HEK293 (cell line): ENCODE results near the gene SLC6A9.

Source experiments
- EGR2 ChIP-seq: fragments of 450-650 bp; formaldehyde crosslinking; IDR thresholded peaks from 2 replicates; pipeline ENCODE4 v1.5.1; 2016; ENCODE audit warnings: low read depth, missing biosample characterization, missing genetic modification characterization
- IKZF3 ChIP-seq: fragments of 450-650 bp; IDR thresholded peaks from 2 replicates; pipeline ENCODE4 v1.5.0; 2018; ENCODE audit warnings: missing biosample characterization, mild to moderate bottlenecking, missing genetic modification characterization, moderate library complexity
- KLF10 ChIP-seq: fragments of 450-650 bp; IDR thresholded peaks from 2 replicates; pipeline ENCODE4 v1.5.1; 2018; ENCODE audit warnings: missing biosample characterization, mild to moderate bottlenecking, missing genetic modification characterization
- MYNN ChIP-seq: fragments of 450-650 bp; formaldehyde crosslinking; IDR thresholded peaks from 2 replicates; pipeline ENCODE4 v1.5.1; 2016; ENCODE audit warnings: missing biosample characterization, missing genetic modification characterization, borderline replicate concordance
- PRDM1 ChIP-seq: fragments of 450-650 bp; formaldehyde crosslinking; IDR thresholded peaks from 2 replicates; pipeline ENCODE4; 2016; ENCODE audit warnings: missing biosample characterization, missing genetic modification characterization
- PRDM4 ChIP-seq: fragments of 450-650 bp; formaldehyde crosslinking; IDR thresholded peaks from 2 replicates; pipeline ENCODE4 v1.5.1; 2017; ENCODE audit warnings: missing biosample characterization, missing genetic modification characterization
- SETDB1 ChIP-seq: IDR thresholded peaks from one replicate; pipeline ENCODE4 v1.6.1; 2017; ENCODE audit warnings: mild to moderate bottlenecking, low read length, moderate library complexity, mixed read lengths; ENCODE audit not compliant: insufficient read length
- WT1 ChIP-seq: fragments of 450-650 bp; formaldehyde crosslinking; IDR thresholded peaks from 2 replicates; pipeline ENCODE4 v1.5.1; 2016; ENCODE audit warnings: missing biosample characterization, missing genetic modification characterization
- YY1 ChIP-seq: fragments of 450-650 bp; formaldehyde crosslinking; IDR thresholded peaks from 2 replicates; pipeline ENCODE4 v1.5.1; 2018; ENCODE audit warnings: missing biosample characterization, missing genetic modification characterization
- ZBTB21 ChIP-seq: fragments of 450-650 bp; formaldehyde crosslinking; IDR thresholded peaks from 2 replicates; pipeline ENCODE4 v1.5.1; 2017; ENCODE audit warnings: missing biosample characterization, missing genetic modification characterization
- ZNF132 ChIP-seq: fragments of 450-650 bp; formaldehyde crosslinking; IDR thresholded peaks from 2 replicates; pipeline ENCODE4 v1.5.1; 2017; ENCODE audit warnings: missing biosample characterization, missing genetic modification characterization, borderline replicate concordance
- ZNF157 ChIP-seq: fragments of 450-650 bp; formaldehyde crosslinking; IDR thresholded peaks from 2 replicates; pipeline ENCODE4 v1.5.1; 2016; ENCODE audit warnings: missing biosample characterization, missing genetic modification characterization
- ZNF175 ChIP-seq: fragments of 450-650 bp; formaldehyde crosslinking; IDR thresholded peaks from 2 replicates; pipeline ENCODE4 v1.5.1; 2016; ENCODE audit warnings: missing biosample characterization, missing genetic modification characterization
- ZNF239 ChIP-seq: fragments of 450-650 bp; formaldehyde crosslinking; IDR thresholded peaks from 2 replicates; pipeline ENCODE4 v1.5.1; 2016; ENCODE audit warnings: missing biosample characterization, missing genetic modification characterization
- ZNF341 ChIP-seq: fragments of 450-650 bp; formaldehyde crosslinking; IDR thresholded peaks from 2 replicates; pipeline ENCODE4; 2016; ENCODE audit warnings: low read depth, missing biosample characterization, missing genetic modification characterization
- ZNF391 ChIP-seq: fragments of 450-650 bp; formaldehyde crosslinking; IDR thresholded peaks from 2 replicates; pipeline ENCODE4 v1.5.1; 2016; ENCODE audit warnings: low read depth, missing biosample characterization, missing genetic modification characterization, borderline replicate concordance
- ZNF426 ChIP-seq: fragments of 450-650 bp; formaldehyde crosslinking; IDR thresholded peaks from 2 replicates; pipeline ENCODE4 v1.5.1; 2017; ENCODE audit warnings: missing biosample characterization, missing genetic modification characterization, mild to moderate bottlenecking, inconsistent platforms, moderate library complexity
- ZNF560 ChIP-seq: fragments of 450-650 bp; formaldehyde crosslinking; IDR thresholded peaks from 2 replicates; pipeline ENCODE4 v1.5.1; 2017; ENCODE audit warnings: missing biosample characterization, missing genetic modification characterization, borderline replicate concordance
- ZNF561 ChIP-seq: fragments of 450-650 bp; IDR thresholded peaks from 2 replicates; pipeline ENCODE4 v1.5.1; 2018; ENCODE audit warnings: missing biosample characterization, missing genetic modification characterization, borderline replicate concordance
- ZNF585B ChIP-seq: fragments of 450-650 bp; formaldehyde crosslinking; IDR thresholded peaks from 2 replicates; pipeline ENCODE4 v1.5.1; 2016; ENCODE audit warnings: missing biosample characterization, missing genetic modification characterization
- ZNF621 ChIP-seq: fragments of 450-650 bp; formaldehyde crosslinking; IDR thresholded peaks from 2 replicates; pipeline ENCODE4 v1.5.1; 2017; ENCODE audit warnings: missing biosample characterization, missing genetic modification characterization
- ZNF645 ChIP-seq: fragments of 450-650 bp; formaldehyde crosslinking; IDR thresholded peaks from 2 replicates; pipeline ENCODE4; 2016; ENCODE audit warnings: missing biosample characterization, missing genetic modification characterization
- ZNF658 ChIP-seq: fragments of 450-650 bp; formaldehyde crosslinking; IDR thresholded peaks from 2 replicates; pipeline ENCODE4; 2016; ENCODE audit warnings: missing biosample characterization, missing genetic modification characterization
- ZNF660 ChIP-seq: fragments of 450-650 bp; IDR thresholded peaks from 2 replicates; pipeline ENCODE4 v1.5.1; 2018; ENCODE audit warnings: missing biosample characterization, mild to moderate bottlenecking, missing genetic modification characterization
- ZNF707 ChIP-seq: fragments of 450-650 bp; formaldehyde crosslinking; IDR thresholded peaks from 2 replicates; pipeline ENCODE4 v1.5.1; 2016; ENCODE audit warnings: missing biosample characterization, missing genetic modification characterization
- ZNF837 ChIP-seq: fragments of 450-650 bp; formaldehyde crosslinking; IDR thresholded peaks from 2 replicates; pipeline ENCODE4 v1.5.1; 2016; ENCODE audit warnings: missing biosample characterization, missing genetic modification characterization
- ZNF843 ChIP-seq: fragments of 450-650 bp; formaldehyde crosslinking; IDR thresholded peaks from 2 replicates; pipeline ENCODE4 v1.5.1; 2016; ENCODE audit warnings: missing biosample characterization, missing genetic modification characterization
- TF ChIP-seq, protein P1 (sequence below): fragments of 450-650 bp; IDR thresholded peaks from 2 replicates; pipeline ENCODE4 v1.5.1; 2018; ENCODE audit warnings: missing biosample characterization, mild to moderate bottlenecking, missing genetic modification characterization
- TF ChIP-seq, protein P2 (sequence below): fragments of 450-650 bp; formaldehyde crosslinking; IDR thresholded peaks from 2 replicates; pipeline ENCODE4 v1.5.1; 2016; ENCODE audit warnings: missing biosample characterization, missing genetic modification characterization
- TF ChIP-seq, protein P3 (sequence below): IDR thresholded peaks from 2 replicates; pipeline ENCODE4 v1.6.1; 2011; ENCODE audit warnings: mild to moderate bottlenecking, low read depth, low read length, borderline replicate concordance
- TF ChIP-seq, protein P4 (sequence below): fragments of 450-650 bp; formaldehyde crosslinking; IDR thresholded peaks from 2 replicates; pipeline ENCODE4 v1.5.1; 2016; ENCODE audit warnings: missing biosample characterization, missing genetic modification characterization

Gene SLC6A9

DNA sequence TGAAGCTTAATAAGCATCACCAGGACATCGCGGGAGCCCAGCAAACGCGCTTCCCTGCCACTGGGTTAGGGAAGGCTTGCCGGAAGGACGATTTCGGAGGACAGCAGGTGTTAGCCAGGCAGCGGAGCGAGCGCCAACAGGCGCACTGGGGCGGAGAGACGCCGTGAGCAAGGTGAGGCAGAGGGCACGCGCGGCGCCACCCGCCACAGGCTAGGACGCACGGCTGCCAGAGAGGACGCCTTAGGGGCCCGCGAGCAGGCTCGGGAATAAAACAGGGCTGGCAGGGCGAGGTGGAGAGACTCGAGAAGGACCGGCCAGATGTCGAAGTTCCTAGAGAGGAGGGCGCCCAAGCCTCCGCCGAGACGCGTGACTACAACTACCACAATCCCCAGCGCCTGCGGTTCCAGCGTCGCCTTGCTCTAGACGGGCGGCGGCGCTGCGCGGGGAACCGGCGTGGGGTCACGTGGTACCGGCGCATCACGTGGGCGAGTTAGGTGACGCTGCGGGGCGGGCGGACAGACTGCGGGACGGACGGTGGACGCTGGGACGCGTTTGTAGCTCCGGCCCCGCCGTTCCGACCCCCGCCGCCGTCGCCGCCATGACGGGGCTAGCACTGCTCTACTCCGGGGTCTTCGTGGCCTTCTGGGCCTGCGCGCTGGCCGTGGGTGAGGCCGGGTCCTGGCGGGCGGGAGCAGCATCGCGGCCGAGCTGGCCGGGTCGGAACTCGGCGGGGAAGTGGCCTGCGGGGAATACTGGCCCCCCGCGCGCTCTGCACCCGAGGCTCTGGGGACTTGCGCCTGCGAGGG, 56.6 kb downstream of the SLC6A9 start, which contains the start of gene ATP6V0B (continued):
- TF ChIP-seq, protein P1, sequence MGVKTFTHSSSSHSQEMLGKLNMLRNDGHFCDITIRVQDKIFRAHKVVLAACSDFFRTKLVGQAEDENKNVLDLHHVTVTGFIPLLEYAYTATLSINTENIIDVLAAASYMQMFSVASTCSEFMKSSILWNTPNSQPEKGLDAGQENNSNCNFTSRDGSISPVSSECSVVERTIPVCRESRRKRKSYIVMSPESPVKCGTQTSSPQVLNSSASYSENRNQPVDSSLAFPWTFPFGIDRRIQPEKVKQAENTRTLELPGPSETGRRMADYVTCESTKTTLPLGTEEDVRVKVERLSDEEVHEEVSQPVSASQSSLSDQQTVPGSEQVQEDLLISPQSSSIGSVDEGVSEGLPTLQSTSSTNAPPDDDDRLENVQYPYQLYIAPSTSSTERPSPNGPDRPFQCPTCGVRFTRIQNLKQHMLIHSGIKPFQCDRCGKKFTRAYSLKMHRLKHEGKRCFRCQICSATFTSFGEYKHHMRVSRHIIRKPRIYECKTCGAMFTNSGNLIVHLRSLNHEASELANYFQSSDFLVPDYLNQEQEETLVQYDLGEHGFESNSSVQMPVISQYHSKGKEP (tag by site-specific recombination): no peak
- TF ChIP-seq ZNF426 (no peak), ZNF843 (tag by site-specific recombination) (peak; percentile 46; the same call in 1 of the 2 replicates), ZNF132 (tag by site-specific recombination) (no peak), ZNF707 (tag by site-specific recombination) (no peak), YY1 (tag by site-specific recombination) (peak; percentile 78), MYNN (no peak), ZNF585B (tag by site-specific recombination) (no peak), IKZF3 (tag by site-specific recombination) (no peak), PRDM4 (tag by site-specific recombination) (peak; percentile 6; the same call in 1 of the 2 replicates), ZNF391 (tag by site-specific recombination) (no peak), SETDB1 (no peak), KLF10 (tag by site-specific recombination) (peak; percentile 51; the same call in 1 of the 2 replicates), ZNF341 (tag by site-specific recombination) (peak; percentile 83), PRDM1 (no peak), ZNF645 (tag by site-specific recombination) (no peak), ZNF239 (tag by site-specific recombination) (no peak), ZBTB21 (tag by site-specific recombination) (no peak), ZNF837 (tag by site-specific recombination) (no peak), ZNF175 (tag by site-specific recombination) (no peak), ZNF658 (no peak), ZNF157 (no peak), ZNF560 (tag by site-specific recombination) (no peak), WT1 (tag by site-specific recombination) (peak; percentile 13; the same call in 1 of the 2 replicates), ZNF621 (tag by site-specific recombination) (no peak), ZNF660 (tag by site-specific recombination) (no peak; the same call in 1 of the 2 replicates), ZNF561 (tag by site-specific recombination) (peak; percentile 62), EGR2 (tag by site-specific recombination) (peak; percentile 51; the same call in 1 of the 2 replicates)
- TF ChIP-seq, protein P2, sequence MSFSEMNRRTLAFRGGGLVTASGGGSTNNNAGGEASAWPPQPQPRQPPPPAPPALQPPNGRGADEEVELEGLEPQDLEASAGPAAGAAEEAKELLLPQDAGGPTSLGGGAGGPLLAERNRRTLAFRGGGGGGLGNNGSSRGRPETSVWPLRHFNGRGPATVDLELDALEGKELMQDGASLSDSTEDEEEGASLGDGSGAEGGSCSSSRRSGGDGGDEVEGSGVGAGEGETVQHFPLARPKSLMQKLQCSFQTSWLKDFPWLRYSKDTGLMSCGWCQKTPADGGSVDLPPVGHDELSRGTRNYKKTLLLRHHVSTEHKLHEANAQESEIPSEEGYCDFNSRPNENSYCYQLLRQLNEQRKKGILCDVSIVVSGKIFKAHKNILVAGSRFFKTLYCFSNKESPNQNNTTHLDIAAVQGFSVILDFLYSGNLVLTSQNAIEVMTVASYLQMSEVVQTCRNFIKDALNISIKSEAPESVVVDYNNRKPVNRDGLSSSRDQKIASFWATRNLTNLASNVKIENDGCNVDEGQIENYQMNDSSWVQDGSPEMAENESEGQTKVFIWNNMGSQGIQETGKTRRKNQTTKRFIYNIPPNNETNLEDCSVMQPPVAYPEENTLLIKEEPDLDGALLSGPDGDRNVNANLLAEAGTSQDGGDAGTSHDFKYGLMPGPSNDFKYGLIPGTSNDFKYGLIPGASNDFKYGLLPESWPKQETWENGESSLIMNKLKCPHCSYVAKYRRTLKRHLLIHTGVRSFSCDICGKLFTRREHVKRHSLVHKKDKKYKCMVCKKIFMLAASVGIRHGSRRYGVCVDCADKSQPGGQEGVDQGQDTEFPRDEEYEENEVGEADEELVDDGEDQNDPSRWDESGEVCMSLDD (tag by site-specific recombination): no peak
- TF ChIP-seq, protein P3, sequence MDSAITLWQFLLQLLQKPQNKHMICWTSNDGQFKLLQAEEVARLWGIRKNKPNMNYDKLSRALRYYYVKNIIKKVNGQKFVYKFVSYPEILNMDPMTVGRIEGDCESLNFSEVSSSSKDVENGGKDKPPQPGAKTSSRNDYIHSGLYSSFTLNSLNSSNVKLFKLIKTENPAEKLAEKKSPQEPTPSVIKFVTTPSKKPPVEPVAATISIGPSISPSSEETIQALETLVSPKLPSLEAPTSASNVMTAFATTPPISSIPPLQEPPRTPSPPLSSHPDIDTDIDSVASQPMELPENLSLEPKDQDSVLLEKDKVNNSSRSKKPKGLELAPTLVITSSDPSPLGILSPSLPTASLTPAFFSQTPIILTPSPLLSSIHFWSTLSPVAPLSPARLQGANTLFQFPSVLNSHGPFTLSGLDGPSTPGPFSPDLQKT: no peak
- TF ChIP-seq, protein P4, sequence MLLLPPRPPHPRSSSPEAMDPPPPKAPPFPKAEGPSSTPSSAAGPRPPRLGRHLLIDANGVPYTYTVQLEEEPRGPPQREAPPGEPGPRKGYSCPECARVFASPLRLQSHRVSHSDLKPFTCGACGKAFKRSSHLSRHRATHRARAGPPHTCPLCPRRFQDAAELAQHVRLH: 0 out of 2 replicates have a peak, but pooled peaks have one; percentile 46
